Measurements from ENCODE around the gene MZB1.
A peak's percentile ranks its signal among the peaks of the same experiment; 100 is the strongest.
"Not testable (repeated sequence)": the region's sequence is repeated elsewhere in the genome, so short reads cannot be mapped to it uniquely, and the experiment has no call there.

MZB1 gene

DNA sequence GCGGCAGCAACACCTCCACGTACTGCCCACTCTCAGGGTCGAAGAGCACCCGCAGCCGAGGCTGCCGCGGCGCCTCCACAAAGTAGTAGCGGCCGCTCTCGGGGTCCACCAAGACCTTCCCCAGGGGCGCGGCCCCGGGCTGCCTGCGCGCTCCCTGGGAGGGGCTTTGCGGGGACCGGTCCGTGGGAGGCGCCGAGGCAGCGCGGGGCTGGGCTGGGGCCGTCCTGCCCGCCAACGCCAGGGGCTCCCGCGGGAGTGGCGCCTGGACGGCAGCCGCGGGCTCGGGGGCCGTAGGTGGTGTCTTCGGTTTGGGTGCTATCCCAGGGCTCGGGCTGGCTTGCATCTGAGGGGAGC lies 2.6 kb upstream of the MZB1 start:
- DNase-seq (ENCODE audit: low read depth): no peak
- TF ChIP-seq, protein P1, sequence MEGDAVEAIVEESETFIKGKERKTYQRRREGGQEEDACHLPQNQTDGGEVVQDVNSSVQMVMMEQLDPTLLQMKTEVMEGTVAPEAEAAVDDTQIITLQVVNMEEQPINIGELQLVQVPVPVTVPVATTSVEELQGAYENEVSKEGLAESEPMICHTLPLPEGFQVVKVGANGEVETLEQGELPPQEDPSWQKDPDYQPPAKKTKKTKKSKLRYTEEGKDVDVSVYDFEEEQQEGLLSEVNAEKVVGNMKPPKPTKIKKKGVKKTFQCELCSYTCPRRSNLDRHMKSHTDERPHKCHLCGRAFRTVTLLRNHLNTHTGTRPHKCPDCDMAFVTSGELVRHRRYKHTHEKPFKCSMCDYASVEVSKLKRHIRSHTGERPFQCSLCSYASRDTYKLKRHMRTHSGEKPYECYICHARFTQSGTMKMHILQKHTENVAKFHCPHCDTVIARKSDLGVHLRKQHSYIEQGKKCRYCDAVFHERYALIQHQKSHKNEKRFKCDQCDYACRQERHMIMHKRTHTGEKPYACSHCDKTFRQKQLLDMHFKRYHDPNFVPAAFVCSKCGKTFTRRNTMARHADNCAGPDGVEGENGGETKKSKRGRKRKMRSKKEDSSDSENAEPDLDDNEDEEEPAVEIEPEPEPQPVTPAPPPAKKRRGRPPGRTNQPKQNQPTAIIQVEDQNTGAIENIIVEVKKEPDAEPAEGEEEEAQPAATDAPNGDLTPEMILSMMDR (conservative IDR thresholded peaks at IDR 0.05; ENCODE audit: low read depth, low read length): no peak
- peak overlapping the region; percentile 59 for H3K4me3 ChIP-seq (ENCODE audit: low read depth, low read length)

DNA sequence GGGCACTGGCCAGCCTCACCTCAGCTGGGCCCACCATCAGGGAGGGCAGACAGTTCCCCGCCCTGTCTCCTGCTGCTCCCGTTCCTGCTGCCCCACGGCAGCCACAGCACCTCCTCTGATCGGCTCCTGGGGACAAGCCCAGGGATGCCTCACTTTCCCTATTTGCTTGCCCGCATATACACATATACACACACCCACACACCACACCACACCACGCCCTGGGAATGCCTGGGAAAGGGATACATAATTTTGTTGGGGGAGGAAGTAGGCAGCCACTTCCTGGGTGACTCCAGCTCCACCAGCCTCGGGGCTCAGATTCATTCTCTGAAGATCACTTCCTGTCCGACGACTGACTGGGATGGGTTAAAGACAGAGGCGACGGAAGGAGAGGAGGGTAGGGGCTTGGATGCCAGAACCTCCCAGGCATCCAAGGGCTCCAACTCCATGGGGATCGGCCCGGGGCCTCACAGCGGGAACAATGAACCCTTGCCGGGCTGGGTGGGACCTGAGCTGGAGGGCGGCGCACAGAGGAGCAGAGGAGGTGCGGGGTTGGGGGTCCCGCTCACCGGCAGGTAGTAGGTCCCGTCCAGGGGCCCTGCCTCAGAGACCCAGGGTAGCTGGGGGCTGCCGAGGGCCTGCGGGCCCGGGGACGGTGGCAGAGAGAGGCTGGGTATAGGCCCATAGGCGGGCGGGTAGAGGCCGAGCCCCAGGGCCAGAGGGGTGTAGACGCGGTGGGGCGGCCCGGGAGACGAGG lies 2.0 kb upstream of the MZB1 start:
- TF ChIP-seq, protein P1 (conservative IDR thresholded peaks at IDR 0.05; ENCODE audit: low read depth, low read length): no peak
- H3K4me3 ChIP-seq (ENCODE audit: low read depth, low read length): peak overlapping the region; percentile 59
- no peak for DNase-seq (ENCODE audit: low read depth)

DNA sequence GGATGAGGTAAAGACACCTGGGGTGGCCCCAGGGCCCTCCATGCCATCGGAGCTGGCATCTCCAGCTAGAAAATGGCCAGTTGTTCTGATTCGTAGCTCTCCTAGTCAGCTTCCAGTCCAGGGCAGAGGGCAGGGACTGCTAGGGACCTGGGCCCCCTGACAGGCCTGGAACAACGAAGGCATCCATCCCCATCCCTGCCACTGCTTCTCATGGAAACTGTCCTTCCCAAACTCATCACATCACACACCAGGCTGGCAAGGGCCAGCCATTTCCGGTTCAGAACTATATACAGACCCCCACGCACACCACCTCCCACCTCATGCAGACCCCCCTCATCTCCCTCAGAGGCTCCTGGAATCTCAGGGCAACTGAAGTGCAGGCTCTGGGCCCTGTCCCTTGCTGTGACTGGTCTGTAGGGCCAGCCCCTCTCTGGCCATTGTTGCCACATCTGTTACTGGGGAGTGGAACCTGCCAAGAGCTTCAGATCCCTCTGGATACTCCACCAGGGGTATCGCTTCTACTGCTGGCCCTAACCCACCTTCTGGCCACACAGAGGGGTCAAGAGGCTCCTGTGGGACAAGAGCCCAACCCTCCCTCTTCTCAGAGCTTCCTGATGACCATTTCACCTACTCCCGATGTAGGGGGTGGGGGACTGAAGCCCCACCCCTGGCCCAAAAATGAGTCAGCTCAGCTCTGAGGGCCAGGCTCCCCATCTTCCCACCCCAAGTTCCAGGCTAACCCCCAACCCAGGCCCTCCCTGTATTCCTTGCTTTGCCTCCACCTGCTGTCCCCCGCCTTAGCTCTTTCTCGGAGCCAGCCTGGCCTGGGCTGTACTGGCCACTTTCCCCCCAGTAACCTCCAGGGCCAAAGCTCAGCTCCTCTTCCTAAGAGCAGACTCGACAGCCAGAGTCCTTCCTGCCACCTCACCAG lies 1.2 kb upstream of the MZB1 start:
- TF ChIP-seq, protein P1 (conservative IDR thresholded peaks at IDR 0.05; ENCODE audit: low read depth, low read length): no peak
- H3K4me3 ChIP-seq (ENCODE audit: low read depth, low read length): no peak overlapping the region
- no peak for DNase-seq (ENCODE audit: low read depth)

GRCh38 chr5:139388198-139388821 lies 1.4 kb downstream of the MZB1 start:
- TF ChIP-seq, protein P1 (conservative IDR thresholded peaks at IDR 0.05; ENCODE audit: low read depth, low read length): no peak
- DNase-seq (ENCODE audit: low read depth): no peak
- H3K4me3 ChIP-seq (ENCODE audit: low read depth, low read length): no peak overlapping the region

DNA sequence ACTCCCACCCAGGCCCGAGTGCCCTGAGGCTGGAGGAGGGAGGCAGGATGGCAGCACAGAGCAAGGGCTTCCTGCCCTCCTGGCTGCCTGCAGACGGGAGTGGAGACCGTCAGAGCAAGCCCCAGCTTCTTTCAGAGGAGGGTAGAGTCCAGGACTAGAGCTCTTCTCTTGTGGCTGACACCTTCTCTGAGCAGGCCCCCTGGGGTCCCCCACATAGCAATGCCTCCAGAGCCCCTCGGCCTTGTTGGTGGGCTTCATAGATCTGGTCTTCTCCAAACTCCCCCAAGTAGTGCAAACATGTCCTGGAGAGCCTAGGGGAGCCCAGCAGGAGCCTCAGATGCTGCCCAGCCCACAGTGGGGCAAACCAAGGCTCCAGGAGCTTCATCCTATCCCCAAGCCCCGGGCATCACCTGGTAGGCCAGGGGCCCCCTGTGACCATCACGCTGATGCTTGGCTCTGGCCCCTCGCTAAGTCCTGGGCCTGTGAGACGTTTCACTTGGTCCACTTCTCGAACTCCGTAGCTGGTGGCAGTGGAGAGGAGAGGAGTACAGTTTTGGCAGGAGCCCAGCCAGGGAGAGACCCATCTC lies 2.0 kb downstream of the MZB1 start:
- TF ChIP-seq, protein P1 (conservative IDR thresholded peaks at IDR 0.05; ENCODE audit: low read depth, low read length): no peak
- no peak overlapping the region for H3K4me3 ChIP-seq (ENCODE audit: low read depth, low read length)
- DNase-seq (ENCODE audit: low read depth): no peak

DNA sequence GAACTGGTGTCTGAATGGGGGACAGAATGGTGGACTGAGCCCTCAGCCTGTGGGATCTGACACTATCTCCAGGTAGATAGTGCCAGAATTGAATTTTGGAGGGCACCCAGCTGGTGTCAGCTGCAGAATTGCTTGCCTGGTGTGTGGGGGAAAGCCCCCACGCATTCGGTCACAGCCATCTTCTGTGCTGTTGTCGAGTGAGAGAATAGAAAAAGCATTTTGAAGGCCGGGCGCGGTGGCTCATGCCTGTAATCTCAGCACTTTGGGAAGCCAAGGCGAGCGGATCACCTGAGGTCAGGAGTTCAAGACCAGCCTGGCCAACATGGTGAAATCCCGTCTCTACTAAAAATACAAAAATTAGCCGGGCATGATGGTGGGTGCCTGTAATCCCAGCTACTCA lies 2.8 kb downstream of the MZB1 start:
- DNase-seq (ENCODE audit: low read depth); H3K4me3 ChIP-seq (ENCODE audit: low read depth, low read length): not testable (repeated sequence)

DNA sequence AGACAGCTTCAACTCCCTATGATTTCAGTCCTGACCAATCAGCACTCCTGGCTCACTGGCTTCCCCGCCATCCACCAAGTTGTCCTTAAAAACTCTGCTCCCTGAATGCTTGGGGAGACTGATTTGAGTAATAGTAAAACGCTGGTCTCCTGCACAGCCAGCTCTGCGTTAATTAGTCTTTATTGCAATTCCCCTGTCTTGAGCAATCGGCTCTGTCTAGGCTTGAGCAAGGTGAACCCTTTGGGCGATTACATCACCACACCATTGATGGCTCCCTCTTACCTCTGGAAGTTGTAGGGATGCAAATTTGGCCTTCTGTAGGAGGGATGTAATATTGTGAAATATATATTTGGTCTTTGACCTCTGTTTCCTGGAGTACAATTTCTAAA lies 3.7 kb downstream of the MZB1 start:
- no peak overlapping the region for H3K4me3 ChIP-seq (ENCODE audit: low read depth, low read length)
- TF ChIP-seq, protein P1 (conservative IDR thresholded peaks at IDR 0.05; ENCODE audit: low read depth, low read length): no peak
- no peak for DNase-seq (ENCODE audit: low read depth)

Data from choroid plexus epithelial cell (primary cell).